GM18873 (cell line): ENCODE data around the gene RBM39.
"Not testable (repeated sequence)": the region's sequence is repeated elsewhere in the genome, so short reads cannot be mapped to it uniquely, and the experiment has no call there.

Source experiments
- ATAC-seq: cut with Tn5 transposase; IDR thresholded peaks from one replicate; pipeline ENCODE4 v1.9.1; 2021; ENCODE audit warnings: mild to moderate bottlenecking, moderate library complexity, moderate number of reproducible peaks; ENCODE audit not compliant: unreplicated experiment, low FRiP score

RBM39 gene

DNA sequence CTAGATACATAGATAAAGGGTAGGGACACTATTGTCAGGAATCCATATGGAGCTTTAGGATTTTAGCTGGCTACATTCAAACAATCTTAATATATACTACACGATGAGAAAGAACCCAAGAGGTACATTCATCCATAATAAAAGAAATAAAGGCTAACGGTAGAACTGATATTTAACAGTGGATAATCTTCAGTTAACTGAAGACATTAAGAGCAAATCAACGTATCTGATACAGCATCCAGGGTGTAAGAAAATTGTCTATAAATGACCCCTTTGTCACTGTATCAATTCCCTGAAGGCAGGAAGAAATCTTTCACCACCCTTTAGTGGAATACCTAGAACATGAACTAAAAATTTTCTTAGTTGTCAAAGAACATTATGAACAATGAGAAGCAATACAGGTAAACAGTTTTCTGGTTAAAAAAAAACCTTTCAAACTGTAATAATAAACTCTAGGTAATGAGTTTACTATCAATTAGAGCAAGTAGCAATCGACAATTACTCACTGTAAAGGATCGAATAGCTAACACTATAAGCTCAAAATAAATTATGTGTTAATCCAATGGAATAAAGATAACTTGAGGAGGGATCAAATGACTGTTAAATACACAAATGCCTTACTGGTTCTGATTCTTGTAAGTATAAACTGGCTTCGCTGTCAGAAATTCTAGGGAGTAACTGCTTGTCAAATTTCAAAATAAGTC lies 31.0 kb downstream of the RBM39 start:
- no peak for ATAC-seq

DNA sequence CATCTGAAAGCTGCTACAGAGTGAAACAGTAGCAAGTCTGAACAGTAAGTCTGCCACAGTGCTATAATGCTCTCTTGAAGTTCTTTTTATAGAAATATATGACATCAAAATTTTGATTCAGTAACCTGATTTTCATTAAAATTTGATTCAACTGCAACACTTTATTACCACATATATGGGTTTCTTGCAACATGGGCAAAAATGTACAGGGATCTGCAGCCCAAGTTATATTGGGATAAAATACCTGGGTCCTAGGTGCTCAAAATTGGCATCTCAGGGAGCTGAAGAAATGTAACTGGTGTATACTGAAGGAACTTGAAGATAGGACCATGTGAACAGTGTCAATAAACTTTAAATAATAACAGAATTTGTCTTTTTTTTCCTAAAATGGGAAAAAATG lies 32.0 kb downstream of the RBM39 start:
- no peak for ATAC-seq

DNA sequence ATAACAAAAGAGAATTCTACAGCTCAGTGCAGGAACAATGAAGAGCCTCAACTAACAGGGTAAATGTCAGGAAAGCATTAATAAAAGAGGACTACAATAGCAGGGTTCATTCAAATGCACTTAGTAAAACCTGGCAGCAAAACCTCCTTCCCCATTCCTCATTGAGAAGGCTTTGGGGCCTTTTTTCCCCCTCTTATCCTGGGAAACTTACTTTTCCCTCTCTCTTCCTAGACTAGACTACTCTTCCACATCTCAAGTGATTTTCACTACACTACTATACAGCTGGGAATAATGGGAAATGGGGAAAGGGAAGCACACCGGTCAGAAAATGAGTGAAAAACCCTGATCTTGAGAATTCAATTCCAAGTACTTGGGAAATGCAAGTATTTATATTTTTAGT lies 32.8 kb downstream of the RBM39 start:
- no peak for ATAC-seq

DNA sequence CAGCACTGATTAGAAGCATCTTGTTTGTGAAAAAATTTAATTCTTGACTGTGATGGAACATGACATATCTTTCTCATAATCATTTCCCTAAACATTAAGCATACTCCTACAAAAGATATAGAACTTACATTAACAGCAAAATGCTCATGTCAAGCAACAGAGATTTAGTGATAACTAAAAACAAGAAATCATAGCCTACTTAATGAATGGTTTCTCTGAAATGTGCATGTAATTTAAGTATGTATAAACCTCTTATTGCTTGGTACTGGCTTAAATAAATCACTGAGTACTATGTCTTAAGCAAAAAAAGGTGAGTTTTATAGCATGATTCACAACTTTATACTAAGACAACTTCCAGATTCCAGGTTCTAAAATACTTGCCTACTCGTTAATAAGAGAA lies 33.6 kb downstream of the RBM39 start:
- no peak for ATAC-seq

DNA sequence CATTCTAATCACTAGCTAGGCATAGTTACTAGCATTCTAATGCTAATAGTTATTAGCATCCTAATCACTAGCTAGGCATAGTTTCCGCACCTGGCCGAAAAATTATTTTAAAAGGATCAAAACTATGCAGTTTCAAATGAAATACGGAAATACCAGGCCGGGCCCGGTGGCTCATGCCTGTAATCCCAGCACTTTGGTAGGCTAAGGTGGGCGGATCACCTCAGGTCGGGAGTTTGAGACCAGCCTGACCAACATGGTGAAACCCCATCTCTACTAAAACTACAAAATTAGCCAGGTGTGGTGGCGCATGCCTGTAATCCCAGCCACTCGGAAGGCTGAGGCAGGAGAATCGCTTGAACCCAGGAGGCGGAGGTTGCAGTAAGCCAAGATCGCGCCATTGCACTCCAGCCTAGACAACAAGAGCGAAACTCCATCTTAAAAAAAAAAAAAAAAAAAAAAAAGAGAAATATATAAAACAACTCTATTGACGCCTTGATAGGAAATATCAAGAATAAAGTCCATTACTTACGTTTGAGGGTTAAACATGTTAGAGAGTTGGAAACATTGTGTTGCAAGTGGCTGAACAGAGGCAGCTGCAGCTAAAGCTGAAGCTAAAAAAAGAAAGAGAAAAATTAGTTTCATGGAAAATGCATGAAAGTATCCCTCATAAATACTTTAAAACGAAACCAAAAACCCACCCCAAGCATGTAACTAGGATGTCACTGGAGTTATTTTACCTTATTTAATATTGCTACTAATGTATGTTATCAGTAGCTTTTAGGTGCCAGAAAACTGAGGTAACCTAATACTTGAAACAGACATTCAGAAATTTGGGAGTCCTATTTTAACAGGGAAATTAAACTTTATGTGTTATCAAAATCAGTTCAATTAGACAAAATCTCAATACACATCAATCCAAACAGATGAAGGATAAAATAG lies 35.2 kb downstream of the RBM39 start:
- ATAC-seq = not testable (repeated sequence)

DNA sequence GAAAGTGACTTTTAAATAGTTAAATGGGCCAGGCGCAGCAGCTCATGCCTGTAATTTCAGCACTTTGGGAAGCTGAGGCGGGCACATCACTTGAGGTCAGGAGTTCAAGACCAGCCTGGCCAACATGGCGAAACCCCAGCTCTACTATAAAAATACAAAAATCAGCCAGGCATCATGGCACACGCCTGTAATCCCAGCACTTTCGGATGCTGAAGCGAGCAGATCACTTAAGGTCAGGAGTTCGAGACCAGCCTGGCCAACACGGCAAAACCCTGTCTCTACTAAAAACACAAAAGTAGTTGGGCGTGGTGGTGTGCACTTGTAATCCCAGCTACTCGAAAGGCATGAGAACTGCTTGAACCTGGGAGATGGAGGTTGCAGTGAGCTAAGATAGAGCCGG lies 36.2 kb downstream of the RBM39 start:
- ATAC-seq = not testable (repeated sequence)

DNA sequence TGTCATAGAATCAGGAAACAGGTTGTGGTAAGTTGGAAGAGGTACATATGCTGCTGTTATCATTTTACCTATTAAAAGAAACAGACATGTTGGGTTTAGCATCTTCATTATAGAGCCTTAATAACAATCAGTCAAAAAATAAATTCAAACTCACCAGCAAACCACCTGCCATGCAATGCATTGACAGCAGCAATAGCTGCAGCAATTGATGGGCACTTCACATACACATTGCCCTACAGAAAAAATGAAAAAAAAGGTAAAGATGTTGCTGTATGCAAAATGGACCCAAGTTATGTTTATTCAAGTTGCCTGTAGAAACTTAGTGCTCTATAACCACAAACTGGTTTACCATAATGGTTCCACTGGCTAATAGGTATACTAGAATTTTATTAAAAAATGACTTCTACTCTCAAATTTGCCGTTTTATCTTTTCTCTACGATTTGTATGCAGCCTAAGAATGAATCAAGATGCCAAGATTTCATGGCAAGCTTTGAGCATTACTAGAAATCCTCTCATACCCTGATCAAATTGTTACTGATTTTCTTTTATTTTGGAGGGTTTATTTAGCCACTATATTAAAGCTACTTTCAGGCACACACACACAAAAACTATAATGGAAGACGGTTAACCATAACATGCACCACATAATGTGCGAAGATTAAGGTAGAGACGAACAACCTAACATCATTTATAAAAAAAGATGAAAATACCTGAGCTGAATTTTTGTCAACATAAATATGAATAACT lies 37.4 kb downstream of the RBM39 start:
- no peak for ATAC-seq

DNA sequence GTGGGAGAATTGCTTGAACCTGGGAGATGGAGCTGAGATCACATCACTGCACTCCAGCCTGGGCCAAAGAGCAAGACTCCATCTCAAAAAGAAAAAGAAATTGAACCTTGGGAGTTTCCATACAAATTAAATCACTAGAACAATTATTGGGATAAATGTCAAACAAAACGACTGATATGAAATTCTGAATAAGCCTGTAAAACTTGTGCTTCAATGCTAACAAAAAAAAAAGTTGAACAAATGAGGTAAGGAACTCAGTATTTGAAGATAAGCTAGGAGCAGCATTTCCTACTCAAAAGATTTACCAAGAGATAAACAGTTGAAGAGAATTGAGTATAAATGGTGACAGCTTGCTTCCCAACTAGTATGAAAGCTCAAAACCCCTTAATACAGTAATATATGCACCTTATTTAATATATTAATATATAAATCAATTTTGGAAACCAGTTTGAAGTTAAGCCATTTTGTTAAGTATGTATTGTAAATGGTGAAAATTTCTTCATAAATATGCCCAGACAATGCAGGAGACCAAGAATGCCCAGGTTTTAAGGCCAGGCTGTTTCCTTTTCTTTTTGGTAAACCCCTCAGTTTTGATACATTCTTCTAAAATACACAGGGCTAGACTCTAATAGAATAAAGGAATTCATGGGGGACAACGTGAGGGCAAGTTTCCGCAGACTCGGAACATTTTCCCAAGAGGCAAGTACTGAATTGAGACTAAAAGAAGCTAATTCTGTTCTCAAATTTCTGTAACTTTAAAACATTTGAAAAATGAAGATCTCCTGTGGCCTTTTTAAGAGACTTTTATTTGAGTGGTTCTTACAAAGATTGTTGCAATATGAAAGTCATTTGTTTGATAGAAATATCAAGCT lies 39.0 kb downstream of the RBM39 start:
- ATAC-seq = no peak

DNA sequence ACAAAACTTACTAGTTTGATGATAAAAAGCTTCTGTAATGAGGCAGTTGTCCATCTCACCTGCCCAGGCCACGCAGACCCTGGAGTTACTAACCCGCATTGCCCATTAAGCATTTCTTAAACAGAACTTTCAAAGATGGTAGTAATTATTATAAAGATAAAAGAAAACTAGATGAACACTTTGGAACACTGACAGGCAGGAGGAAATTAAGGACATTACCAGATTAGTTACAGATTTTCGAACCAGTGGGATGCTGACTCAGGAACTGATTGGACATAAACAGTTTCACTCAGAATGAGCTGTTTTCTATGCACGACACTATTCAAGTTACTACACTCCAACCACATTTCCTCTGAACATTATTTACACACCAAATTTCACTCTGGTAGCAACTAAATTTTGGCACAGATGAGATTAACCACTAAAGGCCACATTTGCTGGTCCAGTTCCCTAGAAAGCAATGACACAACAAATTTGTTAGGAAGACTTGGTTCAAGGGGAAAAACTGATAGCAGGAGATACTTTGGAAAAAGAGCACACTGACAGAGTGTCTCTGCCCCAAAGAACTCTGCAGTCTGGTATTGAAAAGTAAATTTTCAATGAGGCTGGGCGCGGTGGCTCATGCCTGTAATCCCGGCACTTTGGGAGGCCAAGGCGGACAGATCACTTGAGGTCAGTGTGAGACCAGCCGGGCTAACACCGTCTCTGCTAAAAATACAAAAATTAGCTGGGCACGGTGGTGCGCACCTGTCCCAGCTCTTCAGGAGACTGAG lies 39.8 kb downstream of the RBM39 start:
- ATAC-seq = no peak

DNA sequence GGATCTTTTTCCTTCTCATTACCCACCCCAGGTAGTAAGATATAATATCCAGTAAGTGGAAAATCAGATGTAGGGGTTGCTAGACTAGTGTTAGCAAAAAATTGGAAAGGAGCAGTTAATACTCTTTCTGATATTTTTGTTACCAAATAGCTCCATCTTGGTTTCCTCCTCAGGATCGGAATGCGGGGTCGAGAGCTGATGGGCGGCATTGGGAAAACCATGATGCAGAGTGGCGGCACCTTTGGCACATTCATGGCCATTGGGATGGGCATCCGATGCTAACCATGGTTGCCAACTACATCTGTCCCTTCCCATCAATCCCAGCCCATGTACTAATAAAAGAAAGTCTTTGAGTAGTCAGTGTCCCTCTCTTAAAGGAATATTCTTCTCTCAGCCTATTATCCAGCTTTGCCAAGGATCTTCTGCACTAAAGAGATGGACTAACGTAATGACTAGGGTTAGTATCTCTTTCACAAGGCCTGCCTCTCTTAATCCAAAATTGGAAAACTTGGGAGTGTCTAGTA lies 41.4 kb downstream of the RBM39 start:
- no peak for ATAC-seq

DNA sequence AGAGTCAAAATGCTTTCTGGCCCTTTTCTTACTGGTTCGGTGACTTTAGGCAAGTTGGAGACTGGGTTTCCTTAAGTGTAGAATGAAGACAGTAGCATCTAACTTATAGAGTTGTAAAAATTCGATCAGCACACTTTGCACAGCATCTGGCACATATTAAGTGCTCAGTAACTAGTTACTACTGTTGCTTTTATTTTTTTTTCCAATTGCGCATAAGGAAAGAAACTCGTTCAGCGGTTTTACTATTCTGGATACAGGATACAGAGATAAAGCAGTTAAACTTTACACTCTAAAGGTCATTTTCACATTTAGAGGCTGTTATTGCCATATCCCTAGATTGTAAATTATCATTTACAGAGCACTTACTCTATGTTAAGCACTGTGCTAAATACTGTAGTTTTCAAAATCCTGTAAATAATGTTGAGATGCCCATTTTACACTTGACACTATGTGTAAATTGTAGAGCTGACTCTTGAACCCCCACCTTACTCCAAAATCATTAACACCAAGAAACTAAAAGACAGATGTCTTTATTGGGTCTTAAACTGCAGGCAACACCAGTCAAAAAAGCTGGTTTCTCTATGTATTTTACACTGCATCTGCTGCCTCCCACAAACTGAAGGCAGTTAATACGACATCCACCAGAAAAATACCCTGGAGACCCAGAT lies 42.0 kb downstream of the RBM39 start:
- no peak for ATAC-seq

DNA sequence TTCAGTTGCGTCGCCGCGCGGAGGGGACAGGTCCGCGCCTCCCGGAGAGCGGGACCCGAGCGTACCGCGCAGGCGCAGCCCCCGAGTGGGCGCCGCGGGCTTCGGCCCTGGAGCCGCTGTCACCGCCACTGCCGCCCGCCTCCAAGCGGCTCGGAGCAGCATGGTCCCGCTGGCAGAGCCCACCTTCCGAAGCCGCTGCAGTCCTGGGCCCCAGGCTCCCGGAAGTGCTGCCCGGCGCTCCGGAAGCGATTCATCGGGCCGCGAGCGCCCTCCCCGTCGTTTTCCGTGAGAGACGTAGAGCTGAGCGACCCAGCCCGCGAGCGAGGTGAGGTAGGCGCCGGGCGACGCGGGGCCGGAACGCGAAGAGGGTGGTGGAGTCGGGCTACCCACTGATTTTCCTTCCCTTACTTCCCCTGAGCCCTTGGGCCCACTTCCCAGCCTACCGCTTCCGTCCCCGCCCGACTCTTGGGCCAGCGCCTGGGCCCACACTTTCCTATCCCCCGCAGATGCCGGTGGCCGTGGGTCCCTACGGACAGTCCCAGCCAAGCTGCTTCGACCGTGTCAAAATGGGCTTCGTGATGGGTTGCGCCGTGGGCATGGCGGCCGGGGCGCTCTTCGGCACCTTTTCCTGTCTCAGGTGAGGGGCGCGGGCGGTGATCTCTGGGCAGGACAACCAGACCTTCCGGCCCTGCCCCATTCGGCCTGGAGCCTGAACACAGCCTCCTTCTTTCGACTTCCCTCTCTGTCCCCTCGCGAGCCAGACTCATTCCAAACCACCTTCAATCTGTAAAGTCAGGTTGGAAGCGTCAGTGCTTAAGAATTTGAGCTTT lies 42.7 kb downstream of the RBM39 start, which contains the start of the genes NFS1 and ROMO1:
Gene NFS1 (minus strand): TSS at position 226 of the 830 bp plus-strand sequence. CDS start 64 bp downstream, at position 162.
Gene ROMO1 (plus strand): TSS at position 279 of the 830 bp plus-strand sequence. CDS start 228 bp downstream, at position 507.
- no peak for ATAC-seq

DNA sequence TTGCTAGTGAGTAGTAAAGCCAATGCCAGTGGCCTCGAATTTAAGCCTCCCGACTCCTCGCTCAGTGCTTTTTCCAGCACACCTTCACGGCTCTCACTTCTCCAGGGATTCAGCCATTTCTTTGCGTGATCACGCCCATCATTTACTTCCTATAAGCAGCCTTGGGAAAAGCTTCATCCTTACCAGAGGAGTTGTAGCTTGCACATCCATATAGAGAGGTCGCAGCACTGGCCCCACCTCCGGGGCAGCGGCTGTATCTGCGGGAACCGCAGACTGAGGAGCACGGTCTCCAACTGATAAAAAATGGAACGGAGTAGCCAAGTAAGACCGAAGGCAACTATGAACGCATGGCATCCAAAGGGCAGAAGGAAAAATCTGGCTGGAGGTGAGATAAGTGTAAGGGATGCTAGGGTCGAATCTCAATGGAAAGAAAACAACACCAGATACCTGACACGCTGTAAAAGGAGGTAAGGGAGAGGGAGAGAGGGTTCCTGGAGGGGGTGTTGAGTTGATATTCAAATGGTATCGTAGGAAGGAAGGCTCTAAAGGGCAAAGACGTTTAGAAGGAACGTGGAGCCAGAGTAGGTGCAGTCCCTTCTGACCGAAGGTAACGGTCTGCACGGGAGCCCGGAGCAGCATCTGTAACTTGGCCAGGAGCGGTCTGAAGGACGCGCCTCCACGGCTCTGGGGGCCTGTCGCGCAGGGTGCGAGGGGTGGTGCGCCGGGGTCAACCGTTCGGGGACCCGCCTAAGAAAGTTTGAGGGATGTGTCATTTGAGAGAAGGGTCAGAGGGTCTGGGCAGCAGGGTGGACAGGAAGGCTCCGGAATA lies 43.5 kb downstream of the RBM39 start:
- ATAC-seq = no peak

DNA sequence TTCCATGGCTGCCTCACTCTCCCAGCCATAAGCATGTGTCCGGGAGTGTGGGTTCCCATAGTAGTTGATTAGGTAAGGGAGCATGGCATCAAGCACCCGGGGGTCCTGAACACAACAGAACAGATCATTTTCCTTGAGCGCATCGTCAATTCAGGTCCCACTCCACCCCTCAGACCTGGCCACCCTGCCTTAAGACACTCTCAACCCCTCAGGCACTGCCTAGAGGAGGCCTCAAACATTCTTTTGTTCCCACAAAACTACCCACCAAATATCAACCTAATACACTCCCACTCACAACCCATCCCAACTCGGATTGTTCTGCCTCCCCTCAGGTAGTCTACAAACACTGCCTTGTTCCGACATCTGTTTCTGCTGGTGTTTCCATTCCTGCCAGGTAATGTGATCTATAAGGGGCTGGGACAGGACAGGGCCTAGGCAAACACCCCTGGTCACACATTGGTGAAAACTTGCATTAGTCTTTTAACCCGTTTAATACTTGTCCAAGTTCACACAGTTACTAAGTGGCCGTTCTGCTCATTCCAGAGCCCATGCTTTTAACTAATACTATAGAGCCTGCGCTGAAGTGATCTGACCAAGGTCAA lies 44.3 kb downstream of the RBM39 start:
- no peak for ATAC-seq

DNA sequence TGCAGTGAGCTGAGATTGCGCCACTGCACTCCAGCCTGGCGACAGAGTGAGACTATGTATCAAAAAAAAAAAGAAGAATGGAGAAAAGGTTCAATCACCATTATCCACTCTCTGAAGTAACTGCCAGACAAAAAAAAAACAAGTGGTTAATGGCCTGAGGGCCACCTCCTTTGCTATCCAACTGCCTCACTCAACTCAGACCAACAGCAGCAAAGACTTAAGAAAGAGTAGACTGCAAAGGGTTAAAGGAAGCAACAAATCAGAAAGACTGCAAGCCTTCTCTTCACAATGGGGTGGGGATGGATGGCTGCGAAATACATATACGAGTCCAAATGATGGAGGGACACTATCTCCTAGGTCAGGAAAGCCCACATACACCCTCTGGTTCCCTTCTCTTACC lies 46.1 kb downstream of the RBM39 start:
- no peak for ATAC-seq

DNA sequence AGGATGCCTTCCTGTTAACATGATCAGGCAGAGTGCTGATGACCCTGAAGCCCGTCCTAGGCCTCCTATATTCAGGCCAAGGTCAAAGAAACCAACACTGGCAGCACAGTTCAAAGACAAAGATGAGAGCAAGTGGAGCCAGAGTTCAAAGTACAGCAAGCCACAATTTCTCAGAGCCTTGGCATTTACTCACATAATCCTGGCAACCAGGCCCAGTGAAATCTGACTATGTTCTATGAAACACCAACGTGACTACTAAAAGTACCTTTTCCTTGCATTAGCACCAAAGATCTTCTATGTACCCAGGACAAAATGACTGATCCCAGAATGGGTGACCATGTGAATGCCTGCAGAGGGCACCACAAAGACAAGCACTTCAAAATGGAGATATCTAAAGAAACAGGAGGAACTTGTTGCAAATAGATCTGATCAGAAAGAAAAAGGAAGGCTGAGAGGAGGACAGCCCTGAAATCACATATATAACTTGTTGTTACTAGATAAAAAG lies 46.8 kb downstream of the RBM39 start:
- ATAC-seq = no peak
